ENCODE data around the gene PIAS1. TPM values are rescaled to one million over a fixed set of nuclear protein-coding genes. Genes with fewer than 3 reads are reported as not detected.

PIAS1 gene
- total and polyA plus RNA-seq, 2 donors (not counting 3 experiments of a cell fraction or from before 2014, with no cell fraction given), result 23.7 to 24.2 TPM

- DNase-seq (ENCODE audit: low read depth, low spot score) (no peak), FAIRE-seq (no peak)
- Histone ChIP-seq H4K20me1 (replicated peaks; ENCODE audit: control insufficient read depth, extremely low read depth, insufficient read depth, low read length) (peaks cover 8% of the 10 kb centered on the region), H3K36me3 (ENCODE audit: control insufficient read depth in 2 of 2, extremely low read depth in 1 of 2, insufficient read depth in 2 of 2, low read length in 2 of 2) (no peaks in the 10 kb centered on the region), H3K27ac (ENCODE audit: insufficient read depth, low read depth, low read length) (no peak overlapping the region), H3K9me1 (replicated peaks; ENCODE audit: control insufficient read depth, extremely low read depth, insufficient read depth, low read length) (no peaks in the 10 kb centered on the region), H3K4me1 (ENCODE audit: control insufficient read depth, extremely low read depth, insufficient read depth, low read length) (peaks cover 8% of the 10 kb centered on the region), H3K27me3 (ENCODE audit: control insufficient read depth in 2 of 2, insufficient read depth in 2 of 2, low read length in 2 of 2) (no peaks in the 10 kb centered on the region), H3K4me3 (replicated peaks in 1 of 3; ENCODE audit: insufficient read depth in 1 of 3, low read depth in 1 of 3, low read length in 3 of 3) (no peak overlapping the region), H2AFZ (ENCODE audit: low read depth, low read length) (no peak overlapping the region), H3K9ac (replicated peaks; ENCODE audit: extremely low read depth, insufficient read depth, low read length) (no peak overlapping the region), H3K79me2 (ENCODE audit: control insufficient read depth, insufficient read depth, low read length) (peaks cover 63% of the 10 kb centered on the region), H3K4me2 (ENCODE audit: insufficient read depth, low read length) (no peak overlapping the region), H3K9me3 (replicated peaks; ENCODE audit: control insufficient read depth, insufficient read depth, low read length) (no peaks in the 10 kb centered on the region)
- intact Hi-C loops (cut with micrococcal nuclease), result no loop called here
- dilution Hi-C loops (cut with MboI; ENCODE audit: extremely low pct_ligation_motif_present, low sequenced_read_pairs), result no loop called here
- ChIA-PET CTCF (interaction anchor here (1.4 kb wide), 1 partner anchor 59 kb away, joined by 3 read pairs; no protein-coding TSS in a partner anchor), POLR2A (no interaction called here)
- BruUV-seq (replicated peaks), result no TSS peak
- TF ChIP-seq EZH2 (IDR thresholded peaks at IDR 0.05; ENCODE audit: borderline replicate concordance, low read depth, low read length, severe bottlenecking) (no peak), JUN (IDR thresholded peaks at IDR 0.05; ENCODE audit: borderline replicate concordance, insufficient read depth, insufficient read length, low read depth) (no peak), MAX (IDR thresholded peaks at IDR 0.05; ENCODE audit: insufficient read depth, insufficient read length) (no peak), MYC (IDR thresholded peaks at IDR 0.05; ENCODE audit: low read depth, low read length) (no peak), GATA2 (IDR thresholded peaks at IDR 0.05; ENCODE audit: insufficient read depth, insufficient read length, low read depth, low read length) (no peak), POLR2A (IDR thresholded peaks at IDR 0.05; ENCODE audit: low read depth, low read length) (no peak), FOS (IDR thresholded peaks at IDR 0.05; ENCODE audit: borderline replicate concordance, insufficient read depth, low read length) (no peak), POLR2AphosphoS5 (IDR thresholded peaks at IDR 0.05; ENCODE audit: insufficient read depth, low read depth, low read length) (no peak), CTCF (IDR thresholded peaks at IDR 0.05; ENCODE audit: extremely low read depth in 1 of 2, insufficient read depth in 1 of 2, low read depth in 1 of 2, low read length in 2 of 2) (no peak)
Observed at GRCh38 chr15:68096099-68096498, 42.0 kb downstream of the PIAS1 start.

All from endothelial cell of umbilical vein (primary cell).